ENCODE measurements around the gene PPP1R27. TPM values are rescaled to one million over a fixed set of nuclear protein-coding genes. Genes with fewer than 3 reads are reported as not detected.

PPP1R27 gene, protein sequence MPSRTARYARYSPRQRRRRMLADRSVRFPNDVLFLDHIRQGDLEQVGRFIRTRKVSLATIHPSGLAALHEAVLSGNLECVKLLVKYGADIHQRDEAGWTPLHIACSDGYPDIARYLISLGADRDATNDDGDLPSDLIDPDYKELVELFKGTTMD
- polyA plus RNA-seq (2011; rRNA removed) (0.10 TPM in 1 of 2 replicates, not detected in the other), polyA minus RNA-seq (2011; rRNA and poly(A)+ RNA removed) (not detected in 2 replicates)

DNA sequence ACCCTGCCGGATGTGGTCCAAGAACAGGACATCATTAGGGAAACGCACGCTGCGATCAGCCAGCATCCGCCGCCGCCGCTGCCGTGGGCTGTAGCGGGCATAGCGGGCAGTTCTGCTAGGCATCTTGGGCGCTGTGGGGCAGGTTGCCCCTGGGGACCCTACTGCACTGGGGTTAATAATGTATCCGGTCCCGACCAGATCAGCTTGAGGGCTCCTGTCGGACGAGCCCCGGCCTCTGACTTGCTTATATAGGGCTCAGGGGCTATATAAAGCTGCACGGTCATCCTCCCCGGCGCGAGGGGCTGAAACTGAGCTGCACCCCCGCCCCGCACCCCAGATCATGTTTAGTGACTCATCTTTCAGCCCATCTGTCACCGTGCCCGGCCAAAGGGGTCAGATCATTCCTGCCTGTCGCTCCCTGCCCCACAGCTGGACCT, at the start of gene PPP1R27:
Gene PPP1R27 (minus strand): TSS at position 220 of the 437 bp plus-strand sequence. CDS start 97 bp downstream, at position 123.
- no peaks in the 10 kb centered on the region for H3K36me3 ChIP-seq (ENCODE audit: control insufficient read depth, insufficient read depth, low read length)
- DNase-seq (ENCODE audit: low read depth), result no peak
- TF ChIP-seq, protein P1, sequence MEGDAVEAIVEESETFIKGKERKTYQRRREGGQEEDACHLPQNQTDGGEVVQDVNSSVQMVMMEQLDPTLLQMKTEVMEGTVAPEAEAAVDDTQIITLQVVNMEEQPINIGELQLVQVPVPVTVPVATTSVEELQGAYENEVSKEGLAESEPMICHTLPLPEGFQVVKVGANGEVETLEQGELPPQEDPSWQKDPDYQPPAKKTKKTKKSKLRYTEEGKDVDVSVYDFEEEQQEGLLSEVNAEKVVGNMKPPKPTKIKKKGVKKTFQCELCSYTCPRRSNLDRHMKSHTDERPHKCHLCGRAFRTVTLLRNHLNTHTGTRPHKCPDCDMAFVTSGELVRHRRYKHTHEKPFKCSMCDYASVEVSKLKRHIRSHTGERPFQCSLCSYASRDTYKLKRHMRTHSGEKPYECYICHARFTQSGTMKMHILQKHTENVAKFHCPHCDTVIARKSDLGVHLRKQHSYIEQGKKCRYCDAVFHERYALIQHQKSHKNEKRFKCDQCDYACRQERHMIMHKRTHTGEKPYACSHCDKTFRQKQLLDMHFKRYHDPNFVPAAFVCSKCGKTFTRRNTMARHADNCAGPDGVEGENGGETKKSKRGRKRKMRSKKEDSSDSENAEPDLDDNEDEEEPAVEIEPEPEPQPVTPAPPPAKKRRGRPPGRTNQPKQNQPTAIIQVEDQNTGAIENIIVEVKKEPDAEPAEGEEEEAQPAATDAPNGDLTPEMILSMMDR (IDR thresholded peaks at IDR 0.05; ENCODE audit: insufficient read depth, low read depth, low read length), result no peak
- H3K27me3 ChIP-seq (ENCODE audit: control insufficient read depth, insufficient read depth, low read length), result no peaks in the 10 kb centered on the region
- peak within 1 kb of the TSS; percentile 84 for H3K4me3 ChIP-seq (ENCODE audit: low read depth, low read length)
- CTCF ChIA-PET, result no interaction called here
- POLR2A ChIA-PET, result no interaction called here

DNA sequence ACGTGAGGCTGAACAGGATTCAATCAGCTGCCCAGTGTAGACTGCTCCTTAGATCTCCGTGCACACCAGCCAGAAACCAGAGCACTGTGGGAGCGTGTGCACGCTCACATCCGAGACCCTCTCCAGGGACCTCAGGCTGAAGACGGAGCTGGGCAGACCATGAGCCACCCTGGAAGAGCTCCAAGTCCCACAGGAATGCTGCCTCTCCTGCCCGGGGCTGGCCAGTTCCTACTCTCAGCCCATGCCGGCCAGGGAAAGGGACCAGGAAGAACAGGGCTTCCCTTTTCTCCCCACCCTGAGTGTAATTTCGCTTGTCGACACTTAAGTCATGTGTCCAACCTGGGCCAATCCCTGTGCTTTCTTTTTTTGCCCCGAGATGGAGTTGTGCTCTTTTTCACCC, 49.7 kb upstream of the PPP1R27 start:
- H3K4me3 ChIP-seq (ENCODE audit: low read depth, low read length), result no peak overlapping the region
- DNase-seq (ENCODE audit: low read depth), result no peak
- H3K36me3 ChIP-seq (ENCODE audit: control insufficient read depth, insufficient read depth, low read length), result peaks cover 24% of the 10 kb centered on the region
- TF ChIP-seq, protein P1 (IDR thresholded peaks at IDR 0.05; ENCODE audit: insufficient read depth, low read depth, low read length), result no peak
- CTCF ChIA-PET, result interaction anchor here (1.5 to 1.6 kb wide), 2 partner anchors 12 to 15 kb away, joined by 4 read pairs; no protein-coding TSS in a partner anchor
- H3K27me3 ChIP-seq (ENCODE audit: control insufficient read depth, insufficient read depth, low read length), result no peaks in the 10 kb centered on the region
- POLR2A ChIA-PET, result no interaction called here

DNA sequence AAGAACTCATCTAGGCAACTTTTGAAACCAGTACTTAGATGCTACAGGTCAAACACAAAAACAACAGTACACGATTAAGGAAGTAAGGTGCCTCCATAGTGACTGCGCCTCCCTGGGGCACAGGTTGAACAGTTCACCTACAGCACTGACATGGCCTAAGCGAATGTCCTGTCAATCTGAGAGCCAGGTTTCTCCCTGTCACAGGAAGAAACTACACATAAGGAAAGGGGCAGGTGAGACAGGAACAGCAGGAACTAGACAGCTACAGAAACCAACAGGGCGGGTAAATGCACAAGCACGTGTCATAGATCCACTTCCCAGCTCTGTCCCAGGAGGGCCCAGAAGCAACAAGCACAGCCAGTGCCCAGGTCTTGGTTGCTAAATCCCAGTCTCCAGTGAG, 44.3 kb upstream of the PPP1R27 start:
- Histone ChIP-seq H3K4me3 (ENCODE audit: low read depth, low read length) (no peak overlapping the region), H3K36me3 (ENCODE audit: control insufficient read depth, insufficient read depth, low read length) (0 out of 2 replicates have a peak, but pooled peaks cover 3% of the 10 kb centered on the region), H3K27me3 (ENCODE audit: control insufficient read depth, insufficient read depth, low read length) (no peaks in the 10 kb centered on the region)
- ChIA-PET CTCF (interaction anchor here (1.4 kb wide), 1 partner anchor 10 kb away, joined by 7 read pairs; no protein-coding TSS in a partner anchor), POLR2A (no interaction called here)
- DNase-seq (ENCODE audit: low read depth), result no peak
- TF ChIP-seq, protein P1 (IDR thresholded peaks at IDR 0.05; ENCODE audit: insufficient read depth, low read depth, low read length), result no peak

DNA sequence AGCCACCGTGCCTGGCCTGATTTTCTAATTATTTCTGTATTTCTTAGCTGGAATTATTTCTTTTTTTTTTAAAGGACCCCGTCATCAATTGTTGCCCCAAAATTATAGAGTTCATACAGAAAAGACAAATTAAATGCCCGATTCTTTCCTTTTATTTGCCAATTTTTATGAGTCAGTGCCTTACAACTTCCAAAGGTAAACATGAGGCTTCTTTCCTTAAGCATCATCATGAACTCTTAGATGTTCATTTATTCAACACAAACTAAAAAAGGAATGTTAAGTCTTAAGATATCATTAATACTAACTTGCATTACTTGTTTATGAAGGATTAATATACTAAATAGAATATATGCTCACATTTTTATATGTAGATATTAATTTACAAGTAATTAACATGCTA, 43.4 kb upstream of the PPP1R27 start:
- Histone ChIP-seq H3K27me3 (ENCODE audit: control insufficient read depth, insufficient read depth, low read length) (no peaks in the 10 kb centered on the region), H3K36me3 (ENCODE audit: control insufficient read depth, insufficient read depth, low read length) (0 out of 2 replicates have a peak, but pooled peaks cover 5% of the 10 kb centered on the region), H3K4me3 (ENCODE audit: low read depth, low read length) (no peak overlapping the region)
- CTCF ChIA-PET, result interaction anchor here (0.7 kb wide), 1 partner anchor 81 kb away, joined by 3 read pairs; no protein-coding TSS in a partner anchor
- DNase-seq (ENCODE audit: low read depth), result no peak
- TF ChIP-seq, protein P1 (IDR thresholded peaks at IDR 0.05; ENCODE audit: insufficient read depth, low read depth, low read length), result no peak
- POLR2A ChIA-PET, result no interaction called here

DNA sequence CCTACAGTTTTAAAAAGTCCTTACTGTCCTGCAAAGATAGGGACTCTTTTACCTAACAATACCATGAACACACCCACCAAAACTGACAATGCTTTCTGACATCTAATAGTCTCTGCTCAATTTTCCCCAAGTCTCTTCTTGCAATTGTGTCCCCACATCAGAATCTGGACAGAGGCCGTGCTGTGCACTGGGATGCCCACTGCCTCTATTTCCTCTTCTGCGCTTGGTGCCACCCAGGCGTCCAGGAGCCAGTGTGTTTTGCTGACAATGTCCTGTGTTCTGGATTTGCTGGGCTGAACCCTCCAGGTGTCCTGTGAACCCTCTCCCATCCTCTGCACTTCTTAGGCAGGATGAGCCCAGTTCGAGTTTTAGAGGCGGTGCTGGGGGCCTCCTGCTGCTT, 42.7 kb upstream of the PPP1R27 start:
- POLR2A ChIA-PET, result no interaction called here
- DNase-seq (ENCODE audit: low read depth), result no peak
- H3K27me3 ChIP-seq (ENCODE audit: control insufficient read depth, insufficient read depth, low read length), result no peaks in the 10 kb centered on the region
- 0 out of 2 replicates have a peak, but pooled peaks cover 5% of the 10 kb centered on the region for H3K36me3 ChIP-seq (ENCODE audit: control insufficient read depth, insufficient read depth, low read length)
- no peak overlapping the region for H3K4me3 ChIP-seq (ENCODE audit: low read depth, low read length)
- TF ChIP-seq, protein P1 (IDR thresholded peaks at IDR 0.05; ENCODE audit: insufficient read depth, low read depth, low read length), result no peak
- CTCF ChIA-PET, result interaction anchor here (0.7 kb wide), 1 partner anchor 82 kb away, joined by 3 read pairs; no protein-coding TSS in a partner anchor
